NCI-H2029 treated with DMSO at 0.1 percent for 48 hours (cell line): ENCODE data around the gene CTTNBP2.
A peak's percentile ranks its signal among the peaks of the same experiment; 100 is the strongest.

ENCODE experiments used
- DNase-seq: peaks from one replicate; lab custom pipeline; 2025; lab: John Stamatoyannopoulos, UW

The CTTNBP2 gene

DNA sequence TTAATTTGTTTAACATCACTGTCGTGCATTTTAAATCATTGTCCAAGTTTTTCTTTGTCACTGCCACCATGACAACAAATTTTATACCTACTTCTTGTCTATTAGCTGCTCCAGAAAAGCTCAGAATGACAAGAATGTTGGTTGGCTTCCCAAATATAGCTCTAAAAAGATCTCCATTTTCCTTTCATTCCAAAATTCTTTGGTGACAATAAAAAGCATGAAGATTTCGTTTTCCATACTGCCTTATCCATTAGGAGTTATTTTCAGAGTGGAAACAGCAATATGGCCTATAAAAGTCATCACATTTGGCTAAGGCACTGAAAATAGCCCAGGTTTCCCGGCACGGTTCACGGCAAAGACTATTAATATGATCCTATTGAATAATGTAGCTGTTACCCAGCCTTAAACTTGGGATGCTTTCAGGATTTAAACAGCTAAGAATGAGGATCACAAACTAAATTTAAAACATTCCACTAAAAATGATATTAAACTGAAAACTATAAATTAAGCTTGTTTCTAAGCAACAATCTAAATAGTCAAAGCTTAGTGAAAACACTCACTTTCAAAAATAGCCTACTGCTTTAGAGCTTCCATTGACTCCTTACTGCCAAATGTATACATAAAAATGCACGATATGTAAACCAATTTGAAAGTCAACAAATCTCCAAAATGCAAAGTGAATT, 2.7 kb downstream of the CTTNBP2 start:
- no peak for DNase-seq

DNA sequence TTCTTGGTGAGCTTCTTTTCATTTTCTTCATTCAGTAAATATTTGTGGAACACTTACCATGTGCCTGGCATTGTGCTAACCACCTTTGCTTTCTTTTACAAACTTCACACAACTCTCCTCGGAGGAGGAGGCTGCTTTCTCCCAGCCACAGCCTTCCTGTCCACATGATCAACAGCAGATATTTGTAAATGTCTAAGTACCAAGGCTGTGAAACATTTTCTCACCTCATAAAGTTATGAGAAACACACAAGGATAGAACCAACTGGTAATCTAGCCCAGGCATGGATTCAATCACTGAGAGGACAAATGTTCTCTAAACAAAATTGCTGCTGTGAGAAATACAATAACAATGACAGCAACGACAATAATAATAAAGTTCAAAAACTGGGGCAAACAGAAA, 3.9 kb downstream of the CTTNBP2 start:
- DNase-seq, result no peak

DNA sequence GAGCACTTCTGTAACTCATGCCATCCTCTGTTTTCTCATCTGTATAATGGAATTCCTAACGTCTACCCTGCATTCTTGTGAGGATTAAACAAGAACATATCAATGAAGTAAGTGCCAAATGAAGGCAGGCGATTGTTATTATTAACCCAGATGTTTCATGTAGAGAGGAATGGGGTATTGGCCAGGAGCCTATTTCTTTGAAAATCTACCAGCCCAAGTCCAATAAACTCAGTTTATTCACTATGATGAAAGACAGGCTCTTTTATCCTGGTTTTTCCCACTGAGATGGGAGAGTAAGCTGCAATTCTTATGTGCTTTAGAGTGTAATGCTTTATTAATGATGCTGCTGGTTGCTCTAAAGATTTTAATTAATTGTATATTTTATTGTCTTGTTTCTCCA, 9.6 kb downstream of the CTTNBP2 start:
- no peak for DNase-seq

DNA sequence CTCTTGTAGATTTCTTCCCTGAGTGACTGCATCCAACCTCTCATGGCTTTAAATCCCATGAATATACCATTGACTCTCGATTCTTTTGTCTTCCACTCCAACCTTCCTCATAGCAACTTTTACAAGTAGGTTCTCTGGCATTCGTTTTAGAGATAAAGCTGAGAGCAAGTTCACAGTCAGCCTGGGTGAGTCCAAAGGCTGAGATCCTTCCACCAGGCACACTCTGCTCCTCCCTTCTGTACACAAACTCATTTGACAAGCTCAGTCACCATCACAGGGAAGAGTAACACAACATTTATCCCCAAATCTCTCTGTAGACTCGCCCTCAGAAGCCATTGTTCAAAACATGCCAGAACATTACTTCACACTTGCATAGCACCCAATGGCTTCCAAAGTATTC, 10.9 kb downstream of the CTTNBP2 start:
- DNase-seq, result no peak

DNA sequence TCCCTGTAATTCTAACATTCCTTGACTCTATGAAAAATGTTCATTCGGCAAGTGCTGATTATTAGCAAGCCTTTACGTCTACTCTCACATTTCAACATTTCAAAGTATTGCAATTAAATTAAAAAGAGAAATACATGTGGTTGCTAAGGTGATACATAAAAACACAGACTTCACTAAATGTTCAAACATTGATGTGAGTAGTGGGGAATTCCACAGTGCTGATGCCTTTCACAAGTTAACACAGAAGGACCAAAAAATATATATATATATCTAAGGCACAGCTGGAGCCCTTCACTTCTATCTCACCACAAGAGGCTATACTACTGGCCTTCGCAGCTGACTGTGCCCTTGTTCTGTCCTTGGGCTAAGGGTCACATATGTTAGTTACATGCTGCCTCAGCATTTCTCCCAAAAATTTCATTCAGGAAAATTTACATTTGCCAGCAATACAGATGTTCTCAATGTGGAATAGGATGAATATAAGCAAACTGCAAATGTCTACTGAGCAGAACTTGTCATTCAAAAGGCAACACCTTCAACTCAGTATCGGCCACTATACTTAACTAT, 13.9 kb downstream of the CTTNBP2 start:
- DNase-seq, result no peak

DNA sequence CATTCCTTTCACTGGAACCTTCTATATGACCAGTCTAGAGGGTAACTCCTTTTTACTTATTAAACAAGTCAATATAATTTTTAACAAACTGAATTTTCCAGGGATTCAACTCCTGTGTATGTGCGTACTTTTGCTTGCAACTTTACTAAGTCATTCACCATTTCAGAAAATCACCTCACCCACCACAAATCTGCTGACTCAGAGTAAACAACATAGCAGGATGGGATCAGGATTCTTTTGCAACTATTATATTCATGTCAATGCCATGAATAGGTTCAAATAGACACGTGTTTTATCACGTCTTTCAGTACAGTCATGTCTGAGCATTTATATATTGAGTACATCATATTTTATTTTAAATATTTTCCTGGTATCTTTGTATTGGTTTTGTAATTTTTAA, 14.5 kb downstream of the CTTNBP2 start:
- no peak for DNase-seq

DNA sequence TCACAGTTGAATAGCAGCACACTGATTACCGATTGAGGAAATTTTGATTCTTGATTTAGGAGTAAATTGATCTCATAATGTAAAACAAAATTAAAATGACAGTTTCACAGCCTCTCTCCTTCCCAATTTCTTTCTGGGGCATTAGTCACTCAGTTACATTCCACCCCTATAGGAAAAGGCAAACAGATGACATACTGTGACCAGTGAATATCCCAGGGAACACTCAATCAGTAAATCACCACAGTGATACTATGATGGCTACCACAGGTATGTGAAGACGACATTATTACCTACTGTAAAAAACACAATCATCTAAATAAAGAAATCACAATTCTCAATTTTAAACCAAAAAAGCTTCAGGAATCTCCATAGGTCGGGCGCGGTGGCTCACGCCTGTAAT, 15.5 kb downstream of the CTTNBP2 start:
- no peak for DNase-seq

DNA sequence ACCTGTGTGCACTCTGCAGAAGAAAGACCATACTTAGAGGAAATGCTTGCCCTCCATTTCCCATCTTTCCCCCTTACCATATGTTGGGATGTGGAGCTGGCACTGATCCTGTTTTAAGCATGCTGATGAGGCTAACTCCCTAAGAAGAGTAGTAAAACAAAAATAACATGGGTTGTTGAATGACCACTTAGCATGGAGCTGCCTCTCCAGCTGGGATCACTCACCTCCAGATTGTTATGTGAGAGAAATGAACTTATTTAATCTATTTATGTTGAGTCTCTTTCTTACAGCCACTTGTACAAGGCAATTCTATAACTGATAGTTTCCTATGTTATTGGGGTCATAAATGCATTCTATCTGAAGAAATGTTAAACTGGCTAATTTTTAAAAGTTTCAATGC, 17.0 kb downstream of the CTTNBP2 start:
- no peak for DNase-seq

DNA sequence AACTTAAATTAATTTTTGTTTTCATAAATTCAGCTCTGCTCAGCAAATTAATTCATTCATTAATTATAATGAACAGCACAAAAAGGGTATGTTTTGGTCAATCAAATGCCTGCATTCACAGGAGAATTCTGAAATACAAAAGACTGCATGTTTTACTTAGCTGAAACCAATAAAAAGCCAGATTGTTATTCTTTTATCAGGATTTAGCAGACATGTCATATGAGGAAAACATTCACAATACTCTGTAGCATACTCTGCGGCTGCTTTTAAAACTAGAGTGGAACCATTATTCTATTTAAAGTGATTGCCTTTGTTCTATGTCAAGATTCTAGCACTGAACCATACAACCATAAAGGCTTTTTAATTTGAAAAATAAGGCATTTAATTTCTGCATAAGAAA, 19.1 kb downstream of the CTTNBP2 start:
- DNase-seq, result no peak

DNA sequence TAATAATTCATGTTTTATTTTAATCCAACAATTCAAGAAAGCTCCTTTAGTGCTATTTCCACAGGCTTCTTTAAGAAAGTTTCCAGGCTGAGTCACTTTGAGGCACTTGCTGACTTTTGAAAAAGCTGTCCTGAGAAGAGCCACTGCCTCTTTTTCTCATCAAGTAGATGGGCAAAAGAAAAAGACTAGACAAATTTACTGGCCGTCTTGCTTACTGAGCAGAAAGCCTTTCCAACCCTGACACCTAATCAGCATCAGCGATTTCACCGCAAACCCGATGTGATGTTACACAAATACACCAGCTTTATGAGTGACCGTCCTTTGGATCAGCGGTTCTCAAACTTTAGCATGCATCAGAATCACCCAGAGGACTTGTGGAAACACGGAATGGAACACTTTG, 24.3 kb downstream of the CTTNBP2 start:
- DNase-seq, result no peak

DNA sequence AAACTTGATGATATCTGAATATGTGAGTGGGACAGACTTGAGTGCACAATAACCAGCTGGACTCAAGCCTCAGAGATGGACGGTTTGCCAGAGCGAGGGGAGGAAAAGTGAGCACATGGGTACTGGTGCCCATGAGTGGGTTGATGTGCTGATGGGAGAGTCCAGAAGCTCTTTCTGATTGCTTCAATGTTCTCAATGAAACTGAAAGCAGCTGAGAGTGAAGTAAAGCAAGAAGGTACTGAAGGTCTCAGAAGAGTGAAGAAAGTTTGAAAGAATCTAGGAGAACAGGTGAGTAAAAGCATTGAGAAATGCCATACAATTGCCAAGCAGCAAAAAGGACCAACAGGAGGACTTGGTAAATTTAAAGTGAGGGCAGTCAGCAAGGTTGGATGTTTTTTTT, 28.6 kb downstream of the CTTNBP2 start:
- DNase-seq, result no peak

DNA sequence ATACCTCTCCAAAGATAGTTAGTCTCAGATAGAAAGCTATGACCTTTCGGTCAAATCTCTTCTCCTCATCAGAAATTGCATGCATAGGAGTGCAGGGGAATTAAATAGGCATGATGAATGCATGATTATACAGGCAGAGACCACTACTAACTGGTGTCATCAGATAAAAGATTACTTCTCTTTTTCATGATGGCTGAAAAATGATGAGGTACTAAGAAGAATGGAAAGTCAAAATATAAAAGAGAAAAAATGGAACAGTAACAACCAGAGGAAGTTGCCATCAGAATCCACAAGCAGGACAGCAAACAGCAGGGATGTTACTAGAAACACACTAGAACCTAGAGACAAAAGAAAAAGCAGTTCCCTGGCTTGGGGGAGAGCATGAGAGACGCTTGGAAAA, 31.6 kb downstream of the CTTNBP2 start:
- DNase-seq, result no peak

DNA sequence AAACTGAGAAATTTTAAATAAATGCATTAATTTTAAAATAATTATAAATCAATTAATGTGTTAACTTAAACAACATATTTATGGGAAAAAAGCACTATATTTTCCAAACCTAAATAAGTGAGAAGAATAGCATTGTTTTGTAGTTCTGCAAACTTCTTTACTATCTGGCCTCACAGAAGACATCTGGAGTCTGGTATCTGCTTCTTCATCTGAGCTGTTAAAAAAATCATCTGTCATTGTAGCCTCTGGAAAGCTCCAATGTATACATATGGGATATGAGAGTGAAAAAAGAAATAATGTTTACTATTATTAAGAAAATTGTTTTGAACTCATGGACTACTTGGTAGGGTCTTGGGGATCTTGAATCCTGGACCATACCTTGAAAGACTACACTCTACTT, 32.2 kb downstream of the CTTNBP2 start:
- no peak for DNase-seq

DNA sequence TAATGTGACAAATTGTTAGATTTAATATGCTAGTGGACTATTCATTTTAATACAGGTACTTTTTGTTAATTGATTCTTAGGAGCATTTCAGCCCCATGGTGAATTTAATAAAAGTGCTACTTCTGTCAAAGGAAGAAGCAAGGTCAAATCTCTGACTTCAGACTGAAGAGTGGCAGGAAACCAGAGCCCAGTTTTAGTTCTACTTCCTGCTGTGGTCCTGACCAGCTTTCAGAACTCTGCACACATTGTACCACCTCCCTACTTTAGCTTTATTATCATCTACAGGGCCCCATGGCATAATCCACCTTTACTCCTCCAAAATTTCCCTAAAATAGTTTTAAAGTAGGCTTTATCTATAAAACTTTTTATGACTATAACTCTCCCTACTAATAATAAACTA, 33.7 kb downstream of the CTTNBP2 start:
- DNase-seq, result no peak

DNA sequence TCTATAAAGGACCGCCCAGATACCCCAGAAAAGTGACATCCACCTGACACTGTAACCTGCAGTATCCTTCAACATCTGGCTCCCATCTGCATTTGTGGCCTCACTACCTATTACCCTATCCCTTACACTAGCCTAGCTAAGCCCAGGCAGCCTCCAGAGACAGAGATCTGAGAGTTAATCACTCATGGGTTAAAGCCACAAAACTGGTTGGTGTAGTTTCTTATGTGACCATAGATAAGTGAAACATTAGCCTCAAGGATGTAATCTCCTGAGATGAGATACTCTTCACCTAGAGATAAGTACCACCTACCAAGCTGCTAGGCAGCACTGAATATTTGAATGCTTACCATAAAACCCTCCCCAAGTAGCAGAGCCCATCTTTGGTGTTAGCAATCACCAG, 35.4 kb downstream of the CTTNBP2 start:
- peak; percentile 78 for DNase-seq

DNA sequence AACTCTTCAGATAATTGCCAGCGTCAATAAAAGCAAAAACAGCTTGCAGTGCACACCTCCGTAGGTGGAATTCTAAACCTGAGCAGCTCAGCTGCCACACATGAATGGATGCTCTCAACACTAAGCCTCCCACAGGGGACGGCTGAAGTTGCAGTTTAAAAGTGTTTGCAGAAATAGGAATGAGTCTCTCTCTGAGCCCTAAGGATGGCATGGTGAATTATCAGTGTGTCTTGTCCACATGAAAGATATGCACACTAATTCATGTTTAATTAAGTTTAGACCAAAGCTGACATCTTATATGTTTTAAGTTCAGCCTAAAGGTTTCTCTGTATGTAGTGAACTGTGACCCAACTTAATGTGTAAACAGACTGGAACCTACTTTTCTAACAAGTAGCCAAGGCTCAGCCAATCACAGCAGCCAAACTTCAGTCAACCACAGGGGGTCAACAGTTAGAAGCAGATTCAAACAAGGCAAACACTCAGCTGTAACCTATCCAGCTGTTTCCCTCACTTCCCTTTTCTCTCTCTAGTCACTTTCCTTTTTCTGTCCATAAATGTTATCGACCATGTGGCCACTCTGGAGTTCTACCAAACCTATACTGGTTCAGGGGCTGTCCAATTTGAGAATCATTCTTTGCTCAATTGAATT, 38.1 kb downstream of the CTTNBP2 start:
- DNase-seq, result peak; percentile 77

DNA sequence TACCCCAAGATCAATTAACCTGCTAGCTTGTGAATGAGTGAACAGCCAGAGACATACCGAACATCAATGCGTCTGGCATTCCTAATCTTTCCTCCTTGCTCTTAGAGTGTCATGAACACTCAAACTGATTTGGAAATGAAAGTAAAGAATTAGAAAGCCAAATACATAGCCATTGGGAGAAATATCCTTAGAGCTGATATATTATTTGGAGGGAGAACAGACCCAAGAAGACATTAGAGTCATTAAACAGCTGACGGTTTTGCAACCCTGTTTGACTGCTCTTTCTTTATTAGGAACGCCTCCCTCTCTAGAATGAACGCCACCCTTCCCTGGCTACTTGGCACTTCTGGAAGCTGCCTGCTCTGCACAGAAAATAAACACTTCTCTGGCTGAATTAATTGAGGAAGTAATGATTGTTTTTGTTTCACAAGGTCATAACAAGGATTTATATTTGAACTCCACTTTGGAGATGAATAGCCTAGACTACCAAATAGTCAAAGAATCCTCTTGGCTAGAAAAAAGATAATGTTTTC, 42.8 kb downstream of the CTTNBP2 start:
- peak; percentile 62 for DNase-seq

DNA sequence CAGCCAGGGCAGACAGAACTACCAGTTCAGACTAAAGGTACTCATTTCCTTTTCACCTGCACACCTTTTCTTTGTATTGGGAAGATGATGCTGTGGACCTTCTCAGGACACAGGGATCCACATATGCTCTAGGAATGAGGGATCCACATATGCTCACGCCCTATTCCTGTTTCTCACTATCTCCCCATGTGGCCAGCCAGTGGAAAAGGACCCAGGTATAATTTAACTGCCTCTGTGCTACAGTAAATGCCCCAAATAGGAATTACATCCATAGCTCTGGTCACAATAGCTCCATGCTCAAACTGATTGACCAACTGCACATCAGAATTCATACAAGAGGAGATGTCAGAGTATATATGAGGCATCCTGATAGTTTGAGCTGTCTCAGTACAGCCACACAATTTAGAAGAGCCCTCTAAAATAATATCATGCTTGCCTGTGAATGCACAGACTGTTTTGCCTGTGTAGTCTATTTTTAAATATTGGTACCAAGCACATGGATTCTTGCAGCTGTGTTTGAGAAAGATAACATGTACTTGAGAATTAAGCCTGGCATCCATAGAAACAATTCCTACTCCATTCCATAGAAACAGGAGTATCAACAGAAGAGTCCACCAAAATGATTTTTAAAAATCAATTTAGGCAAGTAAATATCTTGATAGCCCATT, 43.7 kb downstream of the CTTNBP2 start:
- no peak for DNase-seq

DNA sequence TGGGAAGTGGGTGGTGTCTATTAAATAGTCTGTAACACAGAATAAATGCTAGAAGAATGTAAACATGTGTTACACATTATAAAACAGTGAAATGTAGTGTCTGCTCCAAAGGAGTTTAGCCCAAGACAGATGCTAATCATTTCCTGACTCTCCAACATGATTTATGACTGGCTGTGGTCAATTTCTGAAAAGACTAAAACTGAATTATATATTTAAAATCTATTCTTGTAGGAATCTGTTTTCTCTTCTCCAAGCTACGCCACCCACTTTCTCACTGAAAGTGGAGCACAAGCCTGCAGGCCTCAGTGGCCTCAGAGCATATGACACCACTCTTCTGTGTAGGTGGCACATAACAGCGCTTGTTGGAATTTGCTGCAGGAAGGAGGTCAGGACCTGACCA, 44.4 kb downstream of the CTTNBP2 start:
- DNase-seq, result no peak

DNA sequence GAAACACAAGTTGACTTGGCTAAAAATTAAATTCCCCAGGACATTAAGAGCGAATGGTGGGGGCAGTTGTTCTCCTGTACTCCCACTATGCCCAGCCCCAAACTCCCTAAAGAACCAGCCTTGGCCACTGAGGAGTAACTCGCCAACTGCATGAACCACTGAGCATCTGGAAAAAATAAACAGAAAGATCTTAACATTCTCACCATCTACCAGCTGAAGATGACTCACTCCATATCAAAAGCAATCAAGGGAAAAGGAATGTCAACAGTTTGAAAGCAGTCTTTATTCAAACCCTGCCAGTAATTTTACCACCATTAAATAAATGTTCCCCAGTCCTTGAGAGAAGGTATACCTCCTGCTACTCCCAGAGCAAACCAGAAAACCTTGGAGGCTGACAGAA, 45.4 kb downstream of the CTTNBP2 start:
- peak; percentile 53 for DNase-seq

DNA sequence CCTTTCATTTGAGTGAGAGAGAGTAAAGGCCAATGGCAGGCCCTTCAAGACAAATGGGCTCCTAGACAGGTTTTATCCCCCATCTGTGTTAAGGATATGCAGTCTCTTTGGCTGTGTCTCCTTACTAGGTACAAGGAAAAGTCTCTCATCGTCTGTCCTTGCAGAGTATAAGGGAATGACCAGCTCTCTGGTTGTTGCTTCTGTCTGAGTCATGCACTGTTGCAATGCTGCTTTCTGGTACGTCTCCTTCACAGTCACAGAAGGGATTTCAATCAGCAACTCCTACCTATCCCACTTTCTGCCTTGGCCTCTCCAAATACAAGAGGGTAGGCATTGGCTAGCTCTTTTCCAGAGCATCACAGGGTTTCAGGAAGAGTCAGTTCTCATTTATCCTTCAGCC, 48.1 kb downstream of the CTTNBP2 start:
- DNase-seq, result no peak

DNA sequence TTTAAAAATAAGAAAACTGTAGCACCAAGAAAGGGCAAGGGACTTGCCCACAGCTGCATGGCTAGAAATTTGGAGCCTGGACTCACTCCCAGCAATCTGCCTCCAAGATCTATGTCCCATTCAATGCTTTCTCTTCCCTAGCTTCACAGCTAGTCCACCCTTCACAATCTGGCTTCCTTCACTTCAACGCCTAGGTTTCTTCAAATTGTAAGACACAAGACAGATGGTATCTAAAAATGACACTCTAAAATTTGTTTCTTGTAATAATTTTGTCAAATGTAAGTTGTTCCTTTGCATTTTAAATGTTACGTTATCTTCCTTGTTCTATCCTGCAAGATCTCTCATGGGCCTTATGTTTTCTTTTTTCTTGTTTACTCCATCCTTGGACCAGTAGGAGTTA, 48.6 kb downstream of the CTTNBP2 start:
- no peak for DNase-seq

DNA sequence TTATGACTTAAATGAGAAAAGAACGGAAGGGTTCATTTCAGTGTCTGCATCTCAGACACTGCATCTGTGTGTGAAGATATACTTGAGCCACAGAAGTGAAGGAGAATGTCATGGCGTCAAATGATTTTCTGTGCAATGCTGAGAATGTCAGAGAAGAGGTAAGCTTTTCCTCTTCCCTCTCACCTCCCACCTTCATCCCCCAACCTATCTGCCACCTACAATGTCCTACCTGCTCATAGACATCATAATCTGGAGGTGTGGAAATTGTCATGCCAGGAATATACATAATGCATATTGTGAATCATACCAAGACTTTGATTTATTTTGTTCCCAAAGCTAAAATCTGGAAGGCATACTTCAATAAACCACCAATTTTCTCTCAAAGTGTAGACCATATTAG, 53.7 kb downstream of the CTTNBP2 start:
- DNase-seq, result no peak
